DOHH2 (cell line): ENCODE results near the gene NOD1.

Experiments used
- H3F3A ChIP-seq: fragments of 200-600 bp; sonication (generic), shearing (Covaris generic); 2 replicates; pipeline ENCODE4 v1.6.0; 2016; ENCODE audit warnings: antibody characterized with exemption, mild to moderate bottlenecking; ENCODE audit not compliant: control insufficient read depth, insufficient read depth
- H3K27ac ChIP-seq: fragments of 200-600 bp; sonication (generic); 2 replicates; pipeline ENCODE4 v1.5.1; 2014; ENCODE audit warnings: low read depth, mild to moderate bottlenecking, low read length, moderate library complexity
- H3K27me3 ChIP-seq: fragments of 200-600 bp; sonication (generic); 2 replicates; pipeline ENCODE4 v1.6.1; 2014; ENCODE audit warnings: mild to moderate bottlenecking, low read length, mixed read lengths; ENCODE audit not compliant: control insufficient read depth
- H3K36me3 ChIP-seq: fragments of 200-600 bp; sonication (generic); 2 replicates; pipeline ENCODE4 v1.6.1; 2014; ENCODE audit warnings: mild to moderate bottlenecking, low read length, moderate library complexity, mixed read lengths; ENCODE audit not compliant: control insufficient read depth
- H3K4me1 ChIP-seq: fragments of 200-600 bp; sonication (generic); 2 replicates; pipeline ENCODE4 v1.6.1; 2014; ENCODE audit warnings: mild to moderate bottlenecking, low read length, mixed read lengths; ENCODE audit not compliant: control insufficient read depth
- H3K4me2 ChIP-seq: fragments of 200-600 bp; sonication (generic); 2 replicates; pipeline ENCODE4 v1.6.0; 2014; ENCODE audit warnings: mild to moderate bottlenecking, low read length, moderate library complexity
- H3K4me3 ChIP-seq: fragments of 200-600 bp; sonication (generic); 2 replicates; pipeline ENCODE4 v1.5.1; 2014; ENCODE audit warnings: mild to moderate bottlenecking, low read length, mixed read lengths
- H3K79me2 ChIP-seq: fragments of 200-600 bp; sonication (generic); 2 replicates; pipeline ENCODE4 v1.6.1; 2014; ENCODE audit warnings: mild to moderate bottlenecking, low read length, mixed read lengths; ENCODE audit not compliant: control insufficient read depth
- H3K9me2 ChIP-seq: fragments of 200-600 bp; sonication (generic); replicated peaks from 2 replicates; pipeline ENCODE4 v1.6.1; 2014; ENCODE audit warnings: mild to moderate bottlenecking, low read length, mixed read lengths; ENCODE audit not compliant: control insufficient read depth
- H3K9me3 ChIP-seq: fragments of 200-600 bp; sonication (generic); 2 replicates; pipeline ENCODE4 v1.6.1; 2014; ENCODE audit warnings: antibody characterized with exemption, low read length, mixed read lengths; ENCODE audit not compliant: control insufficient read depth, insufficient read depth
- H4K20me1 ChIP-seq: fragments of 200-600 bp; sonication (generic); 2 replicates; pipeline ENCODE4 v1.6.0; 2014; ENCODE audit warnings: low read depth, mild to moderate bottlenecking, antibody characterized with exemption, low read length, moderate library complexity; ENCODE audit not compliant: control insufficient read depth, insufficient read depth
- EZH2phosphoT487 ChIP-seq: fragments of 200-600 bp; sonication (generic); IDR thresholded peaks from 2 replicates; pipeline ENCODE4 v1.6.1; 2017; ENCODE audit warnings: borderline replicate concordance, mild to moderate bottlenecking, antibody characterized with exemption, low read length, moderate library complexity, mixed read lengths
- TF ChIP-seq, protein P1 (sequence below): fragments of 200-600 bp; sonication (generic); IDR thresholded peaks from one replicate; pipeline ENCODE4 v1.5.1; 2014; ENCODE audit warnings: antibody characterized with exemption, mild to moderate bottlenecking, low read depth, low read length; ENCODE audit not compliant: poor library complexity, severe bottlenecking

The NOD1 gene

DNA sequence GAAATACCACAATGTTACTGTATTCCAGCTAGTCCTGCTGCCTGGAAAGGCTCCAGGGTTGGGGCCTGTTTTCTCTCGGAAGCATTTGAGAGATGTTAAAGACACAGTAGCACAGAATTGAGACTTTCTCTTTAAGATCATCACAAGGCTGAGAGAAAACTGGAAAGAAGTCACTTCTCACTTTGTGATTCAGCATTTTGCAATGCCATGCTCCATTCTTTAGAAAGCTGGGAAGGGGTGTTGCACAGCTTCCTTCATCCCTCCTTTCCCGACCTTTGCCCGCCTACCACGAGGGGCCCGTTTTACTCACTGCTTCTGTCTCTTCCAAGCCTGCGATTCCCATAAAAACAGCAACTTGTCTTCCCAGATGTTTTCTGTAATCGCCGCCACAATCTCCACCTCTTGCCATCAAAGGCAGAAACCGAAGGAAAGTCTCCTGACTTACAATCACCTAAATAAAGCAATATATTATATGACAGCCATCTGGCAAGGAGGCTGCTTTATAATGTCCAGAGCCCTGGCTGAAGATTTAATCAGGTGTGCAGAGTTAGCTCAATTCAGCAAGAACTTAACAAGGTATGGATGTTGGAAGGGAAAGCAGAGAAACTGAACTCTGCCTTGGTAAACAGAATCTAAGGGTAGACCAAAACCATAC, 18.9 kb downstream of the NOD1 start:
- no peak overlapping the region for H3K27ac ChIP-seq
- no peak overlapping the region for H3K4me2 ChIP-seq
- no peaks in the 10 kb centered on the region for H3K27me3 ChIP-seq
- no peak for TF ChIP-seq EZH2phosphoT487
- TF ChIP-seq, protein P1, sequence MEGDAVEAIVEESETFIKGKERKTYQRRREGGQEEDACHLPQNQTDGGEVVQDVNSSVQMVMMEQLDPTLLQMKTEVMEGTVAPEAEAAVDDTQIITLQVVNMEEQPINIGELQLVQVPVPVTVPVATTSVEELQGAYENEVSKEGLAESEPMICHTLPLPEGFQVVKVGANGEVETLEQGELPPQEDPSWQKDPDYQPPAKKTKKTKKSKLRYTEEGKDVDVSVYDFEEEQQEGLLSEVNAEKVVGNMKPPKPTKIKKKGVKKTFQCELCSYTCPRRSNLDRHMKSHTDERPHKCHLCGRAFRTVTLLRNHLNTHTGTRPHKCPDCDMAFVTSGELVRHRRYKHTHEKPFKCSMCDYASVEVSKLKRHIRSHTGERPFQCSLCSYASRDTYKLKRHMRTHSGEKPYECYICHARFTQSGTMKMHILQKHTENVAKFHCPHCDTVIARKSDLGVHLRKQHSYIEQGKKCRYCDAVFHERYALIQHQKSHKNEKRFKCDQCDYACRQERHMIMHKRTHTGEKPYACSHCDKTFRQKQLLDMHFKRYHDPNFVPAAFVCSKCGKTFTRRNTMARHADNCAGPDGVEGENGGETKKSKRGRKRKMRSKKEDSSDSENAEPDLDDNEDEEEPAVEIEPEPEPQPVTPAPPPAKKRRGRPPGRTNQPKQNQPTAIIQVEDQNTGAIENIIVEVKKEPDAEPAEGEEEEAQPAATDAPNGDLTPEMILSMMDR = no peak
- peaks cover 29% of the 10 kb centered on the region for H3K4me1 ChIP-seq
- H3K9me3 ChIP-seq = no peaks in the 10 kb centered on the region
- H3K79me2 ChIP-seq = no peaks in the 10 kb centered on the region
- H3K9me2 ChIP-seq = no peaks in the 10 kb centered on the region
- no peak overlapping the region for H3K4me3 ChIP-seq
- no peaks in the 10 kb centered on the region for H4K20me1 ChIP-seq
- H3K36me3 ChIP-seq = no peaks in the 10 kb centered on the region; the same call in 1 of the 2 replicates
- H3F3A ChIP-seq = no peaks in the 10 kb centered on the region

DNA sequence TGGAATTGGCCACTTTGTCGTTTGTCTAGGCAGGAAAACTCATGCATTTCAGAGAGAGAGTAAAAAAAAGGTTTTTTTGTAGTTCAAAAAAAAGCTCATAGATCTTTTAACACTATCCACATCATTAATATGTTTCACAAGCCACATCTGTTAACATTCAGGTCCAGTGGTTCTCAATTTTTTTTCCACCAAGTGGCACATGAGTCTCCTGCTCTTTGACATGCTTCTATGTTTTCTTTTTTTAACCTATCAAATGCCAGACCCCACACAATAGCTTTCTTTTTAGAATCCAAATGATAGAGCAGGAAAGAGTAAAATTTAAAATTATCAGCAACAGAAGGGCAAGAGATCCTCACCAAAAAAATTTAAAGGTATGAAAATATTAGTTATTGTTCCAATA, 20.3 kb downstream of the NOD1 start:
- H3K27ac ChIP-seq = no peak overlapping the region
- no peaks in the 10 kb centered on the region; the same call in 1 of the 2 replicates for H3K36me3 ChIP-seq
- H3K4me2 ChIP-seq = no peak overlapping the region
- H3K9me2 ChIP-seq = no peaks in the 10 kb centered on the region
- H3K79me2 ChIP-seq = no peaks in the 10 kb centered on the region
- no peak overlapping the region for H3K4me3 ChIP-seq
- peaks cover 24% of the 10 kb centered on the region for H3K4me1 ChIP-seq
- H3K9me3 ChIP-seq = no peaks in the 10 kb centered on the region
- no peaks in the 10 kb centered on the region for H3F3A ChIP-seq
- no peak for TF ChIP-seq EZH2phosphoT487
- TF ChIP-seq, protein P1 = no peak
- H3K27me3 ChIP-seq = no peaks in the 10 kb centered on the region
- H4K20me1 ChIP-seq = no peaks in the 10 kb centered on the region

DNA sequence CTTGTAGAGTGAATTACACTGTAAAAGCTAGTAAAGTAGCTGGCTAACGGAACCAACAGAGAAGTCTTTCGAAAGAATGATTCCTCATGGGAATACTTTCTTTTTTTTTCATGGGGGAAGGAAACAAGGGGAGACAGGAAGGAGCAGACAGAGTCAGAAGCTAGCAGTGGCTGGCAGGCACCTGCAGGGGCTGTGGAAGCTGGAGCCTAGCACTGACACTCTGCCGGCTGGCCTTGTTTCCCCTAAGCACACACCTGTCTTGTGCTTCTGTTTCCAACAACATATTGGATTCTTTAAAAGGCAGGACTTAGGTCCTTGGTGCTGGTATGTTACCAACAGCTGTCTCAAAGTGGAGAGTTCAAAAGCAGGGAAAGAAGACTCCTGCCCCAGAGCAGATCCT, 24.7 kb downstream of the NOD1 start:
- Histone ChIP-seq H3K9me3 (no peaks in the 10 kb centered on the region), H3F3A (no peaks in the 10 kb centered on the region), H3K4me1 (peaks cover 14% of the 10 kb centered on the region), H3K9me2 (no peaks in the 10 kb centered on the region), H3K4me2 (no peak overlapping the region), H3K36me3 (no peaks in the 10 kb centered on the region; the same call in 1 of the 2 replicates), H4K20me1 (no peaks in the 10 kb centered on the region), H3K79me2 (no peaks in the 10 kb centered on the region), H3K27ac (no peak overlapping the region), H3K27me3 (no peaks in the 10 kb centered on the region), H3K4me3 (no peak overlapping the region)
- no peak for TF ChIP-seq EZH2phosphoT487
- TF ChIP-seq, protein P1 = no peak
